Measurements from ENCODE around the gene KIF3A.

Gene KIF3A

DNA sequence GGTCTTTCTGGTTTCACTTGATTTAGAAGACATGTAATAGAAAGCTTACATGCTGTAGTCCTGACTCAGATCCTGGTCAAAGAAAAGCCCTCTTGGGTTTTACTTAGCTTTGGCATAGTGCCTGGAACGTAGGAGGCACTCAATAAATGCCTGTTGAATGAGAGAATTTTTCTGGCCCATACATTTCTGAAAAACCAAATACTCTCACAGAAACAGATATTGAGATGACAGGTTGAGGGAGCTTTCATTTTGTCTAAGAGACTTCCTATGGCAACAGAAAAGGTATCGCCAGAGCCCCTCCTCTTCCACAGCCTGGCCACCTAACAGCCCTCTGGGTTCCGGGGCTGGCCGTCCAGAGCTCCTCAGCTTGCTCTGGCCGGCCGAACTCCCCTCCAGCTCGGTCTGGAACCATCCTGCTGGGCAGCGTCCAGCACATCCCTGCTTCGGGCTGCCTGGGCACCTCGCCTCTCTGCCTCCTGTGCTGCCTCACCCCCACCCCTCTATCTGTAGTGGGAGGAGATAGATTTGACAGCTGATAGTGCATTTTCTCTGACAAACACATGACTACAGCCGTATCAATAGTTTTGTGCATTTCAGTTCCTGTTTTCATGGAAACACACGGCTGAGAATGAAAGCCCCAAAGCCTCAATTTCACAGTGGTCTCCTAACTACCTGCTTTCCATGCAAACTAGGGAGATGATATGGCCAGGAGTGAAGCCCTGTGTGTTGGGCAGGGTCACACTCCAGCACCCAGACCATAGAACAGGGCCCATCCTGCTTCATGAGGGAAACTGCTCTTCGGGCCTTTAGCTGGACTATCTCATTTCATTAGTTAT is 62.5 kb downstream of the KIF3A start:
- Histone ChIP-seq H2AFZ (ENCODE audit: low read depth) (no peak overlapping the region), H3K79me2 (ENCODE audit: insufficient read depth, low read depth) (no peaks in the 10 kb centered on the region), H3K9ac (no peak overlapping the region), H3K27me3 (ENCODE audit: insufficient read depth, low read depth) (no peaks in the 10 kb centered on the region), H3K36me3 (ENCODE audit: insufficient read depth) (no peaks in the 10 kb centered on the region), H3K27ac (no peak overlapping the region), H3K4me2 (no peak overlapping the region), H3K4me3 (IDR thresholded peaks at IDR 0.05; ENCODE audit: insufficient read depth, low read depth, low read length) (no peak overlapping the region), H4K20me1 (ENCODE audit: insufficient read depth) (no peaks in the 10 kb centered on the region), H3K4me1 (ENCODE audit: low read depth, poor library complexity, severe bottlenecking) (no peaks in the 10 kb centered on the region)
- TF ChIP-seq, protein P1, sequence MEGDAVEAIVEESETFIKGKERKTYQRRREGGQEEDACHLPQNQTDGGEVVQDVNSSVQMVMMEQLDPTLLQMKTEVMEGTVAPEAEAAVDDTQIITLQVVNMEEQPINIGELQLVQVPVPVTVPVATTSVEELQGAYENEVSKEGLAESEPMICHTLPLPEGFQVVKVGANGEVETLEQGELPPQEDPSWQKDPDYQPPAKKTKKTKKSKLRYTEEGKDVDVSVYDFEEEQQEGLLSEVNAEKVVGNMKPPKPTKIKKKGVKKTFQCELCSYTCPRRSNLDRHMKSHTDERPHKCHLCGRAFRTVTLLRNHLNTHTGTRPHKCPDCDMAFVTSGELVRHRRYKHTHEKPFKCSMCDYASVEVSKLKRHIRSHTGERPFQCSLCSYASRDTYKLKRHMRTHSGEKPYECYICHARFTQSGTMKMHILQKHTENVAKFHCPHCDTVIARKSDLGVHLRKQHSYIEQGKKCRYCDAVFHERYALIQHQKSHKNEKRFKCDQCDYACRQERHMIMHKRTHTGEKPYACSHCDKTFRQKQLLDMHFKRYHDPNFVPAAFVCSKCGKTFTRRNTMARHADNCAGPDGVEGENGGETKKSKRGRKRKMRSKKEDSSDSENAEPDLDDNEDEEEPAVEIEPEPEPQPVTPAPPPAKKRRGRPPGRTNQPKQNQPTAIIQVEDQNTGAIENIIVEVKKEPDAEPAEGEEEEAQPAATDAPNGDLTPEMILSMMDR (conservative IDR thresholded peaks at IDR 0.05; ENCODE audit: low read depth, low read length): no peak

GRCh38 chr5:132673939-132674630 is 63.3 kb downstream of the KIF3A start, which contains the start of gene IL4:
Gene IL4, plus strand, starts transcription at chr5:132673989. Its CDS starts 62 bp downstream, at chr5:132674051.
- Histone ChIP-seq H3K27me3 (ENCODE audit: insufficient read depth, low read depth) (no peaks in the 10 kb centered on the region), H3K4me3 (IDR thresholded peaks at IDR 0.05; ENCODE audit: insufficient read depth, low read depth, low read length) (no peak within 1 kb of the TSS), H3K4me2 (no peak within 1 kb of the TSS), H3K36me3 (ENCODE audit: insufficient read depth) (no peaks in the 10 kb centered on the region), H3K4me1 (ENCODE audit: low read depth, poor library complexity, severe bottlenecking) (no peaks in the 10 kb centered on the region), H3K27ac (no peak within 1 kb of the TSS), H2AFZ (ENCODE audit: low read depth) (no peak within 1 kb of the TSS), H3K79me2 (ENCODE audit: insufficient read depth, low read depth) (no peaks in the 10 kb centered on the region), H4K20me1 (ENCODE audit: insufficient read depth) (no peaks in the 10 kb centered on the region), H3K9ac (no peak within 1 kb of the TSS)
- TF ChIP-seq, protein P1 (conservative IDR thresholded peaks at IDR 0.05; ENCODE audit: low read depth, low read length): no peak

DNA sequence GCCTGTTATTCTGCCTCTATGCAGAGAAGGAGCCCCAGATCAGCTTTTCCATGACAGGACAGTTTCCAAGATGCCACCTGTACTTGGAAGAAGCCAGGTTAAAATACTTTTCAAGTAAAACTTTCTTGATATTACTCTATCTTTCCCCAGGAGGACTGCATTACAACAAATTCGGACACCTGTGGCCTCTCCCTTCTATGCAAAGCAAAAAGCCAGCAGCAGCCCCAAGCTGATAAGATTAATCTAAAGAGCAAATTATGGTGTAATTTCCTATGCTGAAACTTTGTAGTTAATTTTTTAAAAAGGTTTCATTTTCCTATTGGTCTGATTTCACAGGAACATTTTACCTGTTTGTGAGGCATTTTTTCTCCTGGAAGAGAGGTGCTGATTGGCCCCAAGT is 63.9 kb downstream of the KIF3A start:
- Histone ChIP-seq H4K20me1 (ENCODE audit: insufficient read depth) (no peaks in the 10 kb centered on the region), H3K9ac (no peak overlapping the region), H3K4me3 (IDR thresholded peaks at IDR 0.05; ENCODE audit: insufficient read depth, low read depth, low read length) (no peak overlapping the region)

DNA sequence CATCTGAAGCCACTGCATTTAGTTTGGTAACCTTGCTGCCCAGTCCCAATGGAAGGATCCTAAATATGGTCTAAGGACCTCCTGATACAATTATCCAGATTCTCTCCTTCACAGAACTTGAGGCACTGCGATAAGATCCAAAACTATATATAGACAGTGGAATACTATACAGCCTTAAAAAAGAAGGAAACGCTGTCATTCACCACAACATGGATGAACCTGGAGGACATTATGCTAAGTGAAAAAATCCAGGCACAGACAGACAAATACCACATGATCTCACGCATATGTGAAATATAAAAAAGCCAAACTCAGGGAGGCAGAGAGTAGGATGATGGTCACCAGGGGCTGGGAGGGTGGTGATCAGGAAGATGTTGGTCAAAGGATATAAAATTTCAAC is 66.3 kb downstream of the KIF3A start:
- Histone ChIP-seq H3K9ac (no peak overlapping the region), H3K27ac (no peak overlapping the region), H2AFZ (ENCODE audit: low read depth) (no peak overlapping the region), H4K20me1 (ENCODE audit: insufficient read depth) (no peaks in the 10 kb centered on the region), H3K4me3 (IDR thresholded peaks at IDR 0.05; ENCODE audit: insufficient read depth, low read depth, low read length) (no peak overlapping the region), H3K27me3 (ENCODE audit: insufficient read depth, low read depth) (no peaks in the 10 kb centered on the region), H3K4me2 (no peak overlapping the region), H3K79me2 (ENCODE audit: insufficient read depth, low read depth) (no peaks in the 10 kb centered on the region), H3K4me1 (ENCODE audit: low read depth, poor library complexity, severe bottlenecking) (no peaks in the 10 kb centered on the region), H3K36me3 (ENCODE audit: insufficient read depth) (no peaks in the 10 kb centered on the region)
- TF ChIP-seq, protein P1 (conservative IDR thresholded peaks at IDR 0.05; ENCODE audit: low read depth, low read length): no peak

More for the DNA sequence above, 63.9 kb downstream of the KIF3A start:
- no peak overlapping the region for H3K4me2 ChIP-seq
- no peak overlapping the region for H3K27ac ChIP-seq
- TF ChIP-seq, protein P1 (conservative IDR thresholded peaks at IDR 0.05; ENCODE audit: low read depth, low read length): no peak
- H3K4me1 ChIP-seq (ENCODE audit: low read depth, poor library complexity, severe bottlenecking): no peaks in the 10 kb centered on the region
- no peaks in the 10 kb centered on the region for H3K36me3 ChIP-seq (ENCODE audit: insufficient read depth)
- no peaks in the 10 kb centered on the region for H3K79me2 ChIP-seq (ENCODE audit: insufficient read depth, low read depth)
- no peaks in the 10 kb centered on the region for H3K27me3 ChIP-seq (ENCODE audit: insufficient read depth, low read depth)
- no peak overlapping the region for H2AFZ ChIP-seq (ENCODE audit: low read depth)
